ENCODE measurements around the gene SLMAP.

The SLMAP gene

GRCh38 chr3:57822686-57823085, 66.6 kb downstream of the SLMAP start:
- H3K4me3 ChIP-seq (replicated peaks; ENCODE audit: insufficient read depth, low read length) = no peak overlapping the region
- H3K27me3 ChIP-seq (ENCODE audit: insufficient read depth, poor library complexity, severe bottlenecking) = no peaks in the 10 kb centered on the region
- no peak for DNase-seq (ENCODE audit: low read depth in 1 of 2, low spot score in 1 of 2)
- TF ChIP-seq SPI1 (IDR thresholded peaks at IDR 0.05; ENCODE audit: borderline replicate concordance, low read depth) (no peak), POLR2AphosphoS5 (IDR thresholded peaks at IDR 0.05; ENCODE audit: low read depth) (no peak), REST (IDR thresholded peaks at IDR 0.05; ENCODE audit: insufficient replicate concordance, low read depth) (no peak), CTCF (IDR thresholded peaks at IDR 0.05; ENCODE audit: insufficient read depth, low read length) (no peak), GABPA (IDR thresholded peaks at IDR 0.05; ENCODE audit: low read depth) (no peak)
- H3K27ac ChIP-seq (replicated peaks) = no peak overlapping the region

- no peaks in the 10 kb centered on the region for H3K27me3 ChIP-seq (ENCODE audit: insufficient read depth, poor library complexity, severe bottlenecking)
- DNase-seq (ENCODE audit: low read depth in 1 of 2, low spot score in 1 of 2) = no peak
- no peak for TF ChIP-seq POLR2AphosphoS5 (IDR thresholded peaks at IDR 0.05; ENCODE audit: low read depth)
- no peak for TF ChIP-seq SPI1 (IDR thresholded peaks at IDR 0.05; ENCODE audit: borderline replicate concordance, low read depth)
- no peak for TF ChIP-seq REST (IDR thresholded peaks at IDR 0.05; ENCODE audit: insufficient replicate concordance, low read depth)
- no peak for TF ChIP-seq CTCF (IDR thresholded peaks at IDR 0.05; ENCODE audit: insufficient read depth, low read length)
- TF ChIP-seq GABPA (IDR thresholded peaks at IDR 0.05; ENCODE audit: low read depth) = no peak
- no peak overlapping the region for H3K27ac ChIP-seq (replicated peaks)
- no peak overlapping the region for H3K4me3 ChIP-seq (replicated peaks; ENCODE audit: insufficient read depth, low read length)
Measured at GRCh38 chr3:57825116-57825515, 69.0 kb downstream of the SLMAP start.

GRCh38 chr3:57826245-57826951, 70.3 kb downstream of the SLMAP start:
- H3K27ac ChIP-seq (replicated peaks) = no peak overlapping the region
- H3K4me3 ChIP-seq (replicated peaks; ENCODE audit: insufficient read depth, low read length) = no peak overlapping the region
- no peak for DNase-seq (ENCODE audit: low read depth in 1 of 2, low spot score in 1 of 2)
- no peaks in the 10 kb centered on the region for H3K27me3 ChIP-seq (ENCODE audit: insufficient read depth, poor library complexity, severe bottlenecking)
- no peak for TF ChIP-seq SPI1 (IDR thresholded peaks at IDR 0.05; ENCODE audit: borderline replicate concordance, low read depth)

GRCh38 chr3:57826952-57827723, 71.0 kb downstream of the SLMAP start:
- TF ChIP-seq CTCF (IDR thresholded peaks at IDR 0.05; ENCODE audit: insufficient read depth, low read length) = no peak
- TF ChIP-seq SPI1 (IDR thresholded peaks at IDR 0.05; ENCODE audit: borderline replicate concordance, low read depth) = no peak
- TF ChIP-seq GABPA (IDR thresholded peaks at IDR 0.05; ENCODE audit: low read depth) = no peak
- no peak for TF ChIP-seq REST (IDR thresholded peaks at IDR 0.05; ENCODE audit: insufficient replicate concordance, low read depth)
- no peak for TF ChIP-seq POLR2AphosphoS5 (IDR thresholded peaks at IDR 0.05; ENCODE audit: low read depth)
- no peak overlapping the region for H3K4me3 ChIP-seq (replicated peaks; ENCODE audit: insufficient read depth, low read length)
- no peak overlapping the region for H3K27ac ChIP-seq (replicated peaks)
- no peak for DNase-seq (ENCODE audit: low read depth in 1 of 2, low spot score in 1 of 2)
- no peaks in the 10 kb centered on the region for H3K27me3 ChIP-seq (ENCODE audit: insufficient read depth, poor library complexity, severe bottlenecking)

All from HL-60 (cell line).